PC-3 (cell line): ENCODE data around the gene HECW1.

Source experiments
- CTCF ChIP-seq: fragments of 300-600 bp; sonication (generic); conservative IDR thresholded peaks from 2 replicates; pipeline ENCODE4 v1.5.1; 2017; ENCODE audit warnings: antibody characterized with exemption, low read depth, mild to moderate bottlenecking, low read length
- EZH2 ChIP-seq: fragments of 300-600 bp; sonication (generic); IDR thresholded peaks from one replicate; pipeline ENCODE4 v1.6.1; 2017; ENCODE audit warnings: antibody characterized with exemption, mild to moderate bottlenecking, low read length; ENCODE audit not compliant: unreplicated experiment

GRCh38 chr7:43117095-43117494 lies 4.6 kb downstream of the HECW1 start:
- TF ChIP-seq CTCF, result no peak
- no peak for TF ChIP-seq EZH2
